Astrocyte of the spinal cord (primary cell): Measurements from ENCODE around the gene GRK5.

Source experiments
- DNase-seq: peaks from one replicate; pipeline ENCODE4 v3.0.0; 2011; ENCODE audit warnings: low read depth, low spot score
- H3K4me3 ChIP-seq: 2 replicates; pipeline ENCODE4 v1.5.1; 2011; ENCODE audit warnings: low read depth, mild to moderate bottlenecking, low read length, moderate library complexity
- CTCF ChIP-seq: IDR thresholded peaks from 2 replicates; pipeline ENCODE4 v1.5.1; 2012; ENCODE audit warnings: low read depth, mild to moderate bottlenecking, low read length, inconsistent platforms
- in situ Hi-C: cut with HindIII; loops from 2 replicates; pipeline ENCODE4 v1.10.0; 2017; ENCODE audit warnings: low sequenced_read_pairs

GRK5 gene

DNA sequence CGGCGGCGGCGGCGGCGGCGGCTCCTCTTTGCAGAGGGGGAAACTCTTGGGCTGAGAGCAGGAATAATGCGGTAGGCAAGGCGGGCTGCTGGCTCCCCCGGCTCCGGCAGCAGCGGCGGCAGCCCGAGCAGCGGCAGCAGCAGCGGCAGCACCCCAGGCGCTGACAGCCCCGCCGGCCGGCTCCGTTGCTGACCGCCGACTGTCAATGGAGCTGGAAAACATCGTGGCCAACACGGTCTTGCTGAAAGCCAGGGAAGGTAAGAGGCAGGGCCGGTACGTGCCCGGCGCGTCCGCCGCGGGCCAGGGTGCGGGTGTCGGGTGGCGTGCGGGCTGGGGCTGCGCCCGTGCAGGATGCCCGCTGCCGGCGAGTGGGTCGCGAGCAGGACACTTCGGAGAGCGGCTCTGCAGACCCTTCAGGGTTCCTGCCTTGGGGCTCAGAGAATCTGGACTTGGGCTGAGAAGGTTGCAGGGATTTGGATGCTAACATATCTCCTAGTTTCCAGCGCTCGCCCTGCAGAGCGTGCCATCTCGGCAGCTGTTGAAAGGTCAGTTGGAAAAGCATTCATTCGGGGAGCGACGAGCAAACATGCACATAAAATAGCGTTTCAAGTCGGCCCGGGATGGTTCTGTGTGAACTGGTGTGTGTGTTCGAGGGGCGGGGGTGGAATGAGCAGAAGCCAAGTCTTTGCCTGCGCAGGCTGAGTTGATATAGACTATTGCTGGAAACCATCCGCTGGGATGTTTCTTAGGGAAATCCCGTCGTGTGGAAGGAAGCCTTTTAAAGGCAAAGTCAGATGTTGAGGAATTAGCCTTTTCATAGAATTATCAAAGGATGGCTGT is 562 bp downstream of the GRK5 start:
- DNase-seq, result peak; percentile 59
- peak overlapping the region; percentile 81 for H3K4me3 ChIP-seq
- TF ChIP-seq CTCF, result no peak
- in situ Hi-C loops, result no loop called here

- no peak for TF ChIP-seq CTCF
- peak overlapping the region; percentile 81 for H3K4me3 ChIP-seq
- in situ Hi-C loops, result no loop called here
- DNase-seq, result no peak
Measured at GRCh38 chr10:119208553-119208940, 1.2 kb downstream of the GRK5 start.

- peak overlapping the region; percentile 81 for H3K4me3 ChIP-seq
- peak; percentile 69 for DNase-seq
- TF ChIP-seq CTCF, result peak; percentile 93
- in situ Hi-C loops, result no loop called here
Measured at GRCh38 chr10:119209035-119209735, 1.8 kb downstream of the GRK5 start.

DNA sequence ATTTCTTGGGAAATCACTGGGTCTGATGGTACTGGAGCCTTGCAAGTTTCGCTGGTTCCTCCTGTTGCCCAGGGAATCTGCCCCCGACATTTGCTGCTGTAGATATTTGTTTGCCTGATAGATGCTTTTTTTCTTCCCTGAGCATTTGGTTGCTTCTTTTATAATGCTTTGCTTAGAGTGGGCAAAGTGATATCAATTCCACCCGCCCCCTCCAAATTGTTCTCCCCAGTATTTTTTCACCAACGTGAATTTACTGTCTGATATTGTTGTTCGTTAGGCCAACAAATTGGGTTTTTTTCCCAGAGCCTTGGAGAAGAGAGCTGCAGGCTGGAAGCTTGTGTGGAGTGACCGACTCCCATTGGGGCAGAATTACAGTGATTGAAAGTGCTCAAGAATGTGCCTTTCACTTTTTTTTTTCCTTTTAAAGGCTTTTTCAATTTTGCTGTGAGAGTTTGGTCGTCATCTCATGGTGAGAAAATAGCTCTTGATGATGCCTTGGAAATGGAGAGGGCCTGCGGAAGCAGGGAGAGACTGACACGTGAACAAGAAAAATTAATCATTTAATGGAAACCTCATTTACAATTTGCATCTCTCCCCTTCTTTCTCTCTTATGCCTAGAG is 2.5 kb downstream of the GRK5 start:
- H3K4me3 ChIP-seq, result peak overlapping the region; percentile 81
- in situ Hi-C loops, result no loop called here
- TF ChIP-seq CTCF, result no peak
- peak; percentile 23 for DNase-seq

- in situ Hi-C loops, result no loop called here
- DNase-seq, result no peak
- H3K4me3 ChIP-seq, result no peak overlapping the region
- TF ChIP-seq CTCF, result no peak
Measured at GRCh38 chr10:119210633-119211032, 3.3 kb downstream of the GRK5 start.

DNA sequence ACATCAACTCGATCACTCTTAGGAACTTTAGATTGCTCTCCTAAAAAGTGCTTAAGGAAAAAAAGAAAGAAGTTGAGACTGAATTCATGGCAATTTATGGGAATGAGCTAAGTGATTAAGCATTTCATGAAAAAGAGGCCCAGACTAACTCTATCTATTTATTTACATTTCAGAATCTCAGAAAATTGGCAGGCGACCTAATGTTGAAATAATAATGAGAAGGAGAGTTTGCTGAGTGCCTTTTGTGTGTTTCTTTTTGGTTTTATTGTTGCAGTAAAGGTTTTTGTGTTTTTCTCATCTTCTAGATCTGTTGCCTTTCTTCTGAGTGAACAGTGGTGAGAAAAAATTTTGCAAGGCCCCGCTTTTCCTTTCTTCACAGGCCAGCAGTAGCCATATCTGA is 3.8 kb downstream of the GRK5 start:
- in situ Hi-C loops, result no loop called here
- H3K4me3 ChIP-seq, result no peak overlapping the region
- TF ChIP-seq CTCF, result no peak
- peak; percentile 73 for DNase-seq
